Measurements from ENCODE around the gene MAD1L1. TPM values are rescaled to one million over a fixed set of nuclear protein-coding genes. Genes with fewer than 3 reads are reported as not detected.

The MAD1L1 gene
- total and polyA plus RNA-seq, 2 of the 8 experiments (the other 6 are each of a cell fraction or from before 2014, with no cell fraction given), result 40.4 to 44.6 TPM

DNA sequence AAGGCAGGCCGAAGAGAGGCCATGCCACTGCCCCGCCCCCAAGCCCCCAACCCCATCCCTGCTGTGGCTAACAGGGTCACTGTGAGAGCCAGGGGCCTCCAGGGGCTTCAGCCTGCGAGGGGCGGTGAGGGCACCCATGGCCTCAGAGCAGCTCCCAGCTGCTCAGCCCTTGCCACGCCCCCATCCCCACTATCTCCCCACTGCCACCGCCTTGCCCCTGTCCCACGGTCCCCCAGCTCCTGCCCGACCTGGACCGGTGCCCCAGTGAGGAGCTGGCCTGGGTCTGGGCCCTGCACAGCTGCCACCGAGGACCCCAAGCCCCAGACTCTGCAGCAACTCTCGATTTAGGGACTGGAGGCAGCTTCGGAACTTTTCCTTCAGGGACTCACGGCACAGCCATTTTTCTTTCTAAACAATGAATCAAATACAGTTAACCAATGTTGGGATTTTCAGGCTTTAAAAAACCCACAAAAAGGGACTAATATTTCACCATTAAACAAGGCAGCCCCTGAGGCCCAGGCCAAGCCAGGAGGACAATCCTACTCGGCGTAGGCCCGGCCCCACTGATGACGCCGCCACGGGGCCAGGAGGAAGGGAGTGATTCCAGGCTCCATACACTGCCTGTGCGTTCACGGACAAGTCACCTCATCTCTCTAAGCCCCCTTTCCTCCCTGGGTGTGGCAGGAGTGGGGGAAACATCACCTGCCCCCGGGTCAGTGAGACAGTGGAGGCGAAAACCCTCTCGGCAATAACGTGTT is 325.6 kb downstream of the MAD1L1 start (continued):
- TF ChIP-seq SIN3A (conservative IDR thresholded peaks at IDR 0.05 in 1 of 2, IDR thresholded peaks at IDR 0.05 in 1 of 2; ENCODE audit: low read depth in 1 of 2, low read length in 2 of 2) (no peak), TAF1 (IDR thresholded peaks at IDR 0.05; ENCODE audit: low read depth, low read length) (no peak)
